Lower lobe of right lung (tissue), 2 donors: Measurements from ENCODE around the gene SRL. TPM values are rescaled to one million over a fixed set of nuclear protein-coding genes. Genes with fewer than 3 reads are reported as not detected.

Experiments used
- ATAC-seq, 2 donors: fragments of 200-7000 bp; cut with Tn5 transposase; one replicate each; pipeline ENCODE4 v1.9.1; 2020 to 2022; ENCODE audit warnings: mild to moderate bottlenecking in 2 of 2, moderate library complexity in 2 of 2
- DNase-seq: peaks from one replicate; pipeline ENCODE4 v3.0.0-alpha.2; 2020
- H3K27ac ChIP-seq: fragments of 200-600 bp; one replicate; pipeline ENCODE4 v1.8.0; 2022
- H3K27me3 ChIP-seq: fragments of 200-600 bp; one replicate; pipeline ENCODE4 v1.8.0; 2022; ENCODE audit warnings: low read depth
- H3K36me3 ChIP-seq: fragments of 200-600 bp; one replicate; pipeline ENCODE4 v1.8.0; 2022; ENCODE audit warnings: mild to moderate bottlenecking
- H3K4me1 ChIP-seq: fragments of 200-600 bp; one replicate; pipeline ENCODE4 v1.8.0; 2022
- H3K4me3 ChIP-seq: fragments of 200-600 bp; one replicate; pipeline ENCODE4 v1.8.0; 2022; ENCODE audit warnings: mild to moderate bottlenecking
- H3K9me3 ChIP-seq: fragments of 200-600 bp; one replicate; pipeline ENCODE4 v1.8.0; 2022
- CTCF ChIP-seq: fragments of 200-600 bp; IDR thresholded peaks from one replicate; pipeline ENCODE4 v1.8.0; 2022; ENCODE audit warnings: antibody characterized with exemption, mild to moderate bottlenecking
- intact Hi-C: fragments of 100-400 bp; cut with DNase I; formaldehyde crosslinking; loops from one replicate; pipeline ENCODE4 v1.11.0; 2022
- total RNA-seq: library from RNA; stranded (reverse); fragmentation: NEBNext Ultra II Directional; extraction: Animal tissue kit (Norgen Biotek cat#: 25700); gene quantifications from one replicate; pipeline ENCODE4 v1.2.1, GENCODE V29; 2021
- donor health status: DM: no; HTN: yes; CAD: no; lungs with severe emphysema.

Gene SRL
- total RNA-seq, 1 donor from 2014 or later: 1.4 TPM

GRCh38 chr16:4231886-4232285 is 10.0 kb downstream of the SRL start:
- ATAC-seq: peak in 1 of 2 donors; percentile 24
- H3K27ac ChIP-seq: no peak overlapping the region
- no peak for TF ChIP-seq CTCF
- H3K36me3 ChIP-seq: no peaks in the 10 kb centered on the region
- no peaks in the 10 kb centered on the region for H3K9me3 ChIP-seq
- peaks cover 13% of the 10 kb centered on the region for H3K4me1 ChIP-seq
- H3K4me3 ChIP-seq: no peak overlapping the region
- intact Hi-C loops: no loop called here
- H3K27me3 ChIP-seq: no peaks in the 10 kb centered on the region
- no peak for DNase-seq

GRCh38 chr16:4231367-4231766 is 10.5 kb downstream of the SRL start:
- intact Hi-C loops: no loop called here
- H3K36me3 ChIP-seq: no peaks in the 10 kb centered on the region
- TF ChIP-seq CTCF: no peak
- no peak overlapping the region for H3K4me3 ChIP-seq
- H3K27me3 ChIP-seq: no peaks in the 10 kb centered on the region
- DNase-seq (no peak), ATAC-seq (no peak)
- no peak overlapping the region for H3K27ac ChIP-seq
- H3K9me3 ChIP-seq: no peaks in the 10 kb centered on the region
- H3K4me1 ChIP-seq: peaks cover 13% of the 10 kb centered on the region

- Histone ChIP-seq H3K36me3 (no peaks in the 10 kb centered on the region), H3K27ac (no peak overlapping the region), H3K4me1 (peaks cover 2% of the 10 kb centered on the region), H3K9me3 (no peaks in the 10 kb centered on the region), H3K4me3 (no peak overlapping the region), H3K27me3 (no peaks in the 10 kb centered on the region)
- intact Hi-C loops: no loop called here
- DNase-seq (no peak), ATAC-seq (no peak)
- no peak for TF ChIP-seq CTCF
These were observed 14.9 kb downstream of the SRL start for GRCh38 chr16:4227040-4227332.

DNA sequence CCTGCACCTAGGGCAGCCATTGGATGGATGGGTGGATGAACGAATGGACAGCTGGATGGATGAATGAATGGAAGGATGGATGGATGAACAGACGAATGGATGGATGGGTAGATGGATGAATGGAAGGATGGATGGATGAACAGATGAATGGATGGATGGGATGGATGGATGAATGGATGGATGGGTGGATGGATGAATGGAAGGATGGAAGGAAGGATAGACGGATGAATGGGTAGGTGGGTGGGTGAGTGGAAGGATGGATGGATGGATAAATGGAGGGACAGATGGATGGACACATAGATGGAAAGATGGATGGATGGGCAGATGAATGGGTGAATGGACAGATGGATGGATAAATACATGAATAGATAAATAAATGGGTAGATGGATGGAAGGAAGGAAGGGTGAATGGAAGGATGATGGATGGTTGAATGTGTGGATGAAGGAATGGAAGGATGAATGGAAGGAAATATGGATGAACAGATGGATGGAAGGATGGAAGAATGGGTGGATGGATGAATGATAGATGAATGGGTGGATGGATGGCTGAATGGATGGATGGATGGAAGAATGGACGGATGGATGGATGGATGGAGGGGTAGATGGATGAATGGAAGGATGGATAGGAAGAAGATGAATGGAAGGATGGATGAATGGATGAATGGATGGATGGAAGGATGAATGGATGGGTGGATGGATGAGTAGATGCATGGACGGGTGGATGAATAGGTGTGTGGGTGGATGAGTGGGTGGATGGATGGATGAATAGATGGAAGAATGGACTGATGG is 15.4 kb downstream of the SRL start:
- intact Hi-C loops: no loop called here
- H3K9me3 ChIP-seq: no peaks in the 10 kb centered on the region
- H3K4me3 ChIP-seq: no peak overlapping the region
- no peak for TF ChIP-seq CTCF
- DNase-seq: no peak
- no peaks in the 10 kb centered on the region for H3K36me3 ChIP-seq
- no peak for ATAC-seq
- H3K27me3 ChIP-seq: no peaks in the 10 kb centered on the region
- no peaks in the 10 kb centered on the region for H3K4me1 ChIP-seq
- no peak overlapping the region for H3K27ac ChIP-seq

DNA sequence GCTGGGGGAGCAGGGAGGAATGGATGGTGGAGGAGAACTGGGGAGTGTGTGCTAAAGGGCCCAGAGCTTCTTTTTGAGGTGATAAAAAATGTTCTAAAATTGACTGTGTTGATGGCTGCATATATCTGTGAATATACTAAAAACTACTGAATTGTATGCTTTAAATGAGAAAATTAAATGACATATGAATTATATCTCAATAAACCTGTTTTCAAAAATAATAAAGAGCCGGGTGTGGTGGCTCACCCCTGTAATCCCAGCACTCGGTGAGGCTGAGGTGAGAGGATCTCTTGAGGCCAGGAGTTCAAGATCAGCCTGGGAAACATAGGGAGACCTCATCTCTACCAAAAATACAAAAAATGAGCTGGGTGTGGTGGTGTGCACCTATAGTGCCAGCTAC is 16.8 kb downstream of the SRL start:
- DNase-seq (no peak), ATAC-seq (no peak)
- no peak overlapping the region for H3K27ac ChIP-seq
- H3K9me3 ChIP-seq: no peaks in the 10 kb centered on the region
- intact Hi-C loops: no loop called here
- H3K4me1 ChIP-seq: no peaks in the 10 kb centered on the region
- no peaks in the 10 kb centered on the region for H3K27me3 ChIP-seq
- TF ChIP-seq CTCF: no peak
- no peaks in the 10 kb centered on the region for H3K36me3 ChIP-seq
- no peak overlapping the region for H3K4me3 ChIP-seq
